ENCODE data around the gene FCHSD1.
"Not testable (repeated sequence)": the region's sequence is repeated elsewhere in the genome, so short reads cannot be mapped to it uniquely, and the experiment has no call there.

Gene FCHSD1

GRCh38 chr5:141615991-141616720 is 35.1 kb downstream of the FCHSD1 start:
- Histone ChIP-seq H3K36me3 (ENCODE audit: control insufficient read depth, insufficient read depth, low read length) (peaks cover 35% of the 10 kb centered on the region), H3K4me3 (ENCODE audit: extremely low read depth, insufficient read depth, low read length, poor library complexity, severe bottlenecking) (peak overlapping the region; percentile 3), H3K9me3 (ENCODE audit: control insufficient read depth, low read length) (no peaks in the 10 kb centered on the region), H3K27ac (ENCODE audit: low read depth, low read length, severe bottlenecking) (no peak overlapping the region), H3K4me1 (ENCODE audit: control insufficient read depth, insufficient read depth, low read length, poor library complexity, severe bottlenecking) (peaks cover 8% of the 10 kb centered on the region)
- 91 to 96% methylated on average over 4 to 6 of the region's 9 CpGs for WGBS, 2 experiments (ENCODE audit: insufficient coverage in 2 of 2)

GRCh38 chr5:141613344-141613743 is 37.9 kb downstream of the FCHSD1 start:
- Histone ChIP-seq H3K4me1 (ENCODE audit: control insufficient read depth, insufficient read depth, low read length, poor library complexity, severe bottlenecking) (peaks cover 8% of the 10 kb centered on the region), H3K27ac (ENCODE audit: low read depth, low read length, severe bottlenecking) (no peak overlapping the region), H3K36me3 (ENCODE audit: control insufficient read depth, insufficient read depth, low read length) (peaks cover 23% of the 10 kb centered on the region), H3K9me3 (ENCODE audit: control insufficient read depth, low read length) (no peaks in the 10 kb centered on the region), H3K4me3 (ENCODE audit: extremely low read depth, insufficient read depth, low read length, poor library complexity, severe bottlenecking) (no peak overlapping the region)

GRCh38 chr5:141611289-141611688 is 39.9 kb downstream of the FCHSD1 start:
- WGBS, 2 experiments (ENCODE audit: insufficient coverage in 2 of 2): 83 to 97% methylated on average over 3 of the region's 3 CpGs
- H3K4me1 ChIP-seq (ENCODE audit: control insufficient read depth, insufficient read depth, low read length, poor library complexity, severe bottlenecking): no peaks in the 10 kb centered on the region
- H3K4me3 ChIP-seq (ENCODE audit: extremely low read depth, insufficient read depth, low read length, poor library complexity, severe bottlenecking): no peak overlapping the region
- peaks cover 23% of the 10 kb centered on the region for H3K36me3 ChIP-seq (ENCODE audit: control insufficient read depth, insufficient read depth, low read length)
- H3K9me3 ChIP-seq (ENCODE audit: control insufficient read depth, low read length): no peaks in the 10 kb centered on the region
- H3K27ac ChIP-seq (ENCODE audit: low read depth, low read length, severe bottlenecking): no peak overlapping the region

GRCh38 chr5:141609921-141610320 is 41.3 kb downstream of the FCHSD1 start:
- not testable (repeated sequence) for H3K4me3 ChIP-seq (ENCODE audit: extremely low read depth, insufficient read depth, low read length, poor library complexity, severe bottlenecking)
- 93% methylated on average over 3 to 6 of the region's 7 CpGs for WGBS, 2 experiments (ENCODE audit: insufficient coverage in 2 of 2)

GRCh38 chr5:141609044-141609443 is 42.2 kb downstream of the FCHSD1 start:
- WGBS, 2 experiments (ENCODE audit: insufficient coverage in 2 of 2): 100% methylated on average over 2 of the region's 3 CpGs; no CpG with 5 or more reads in 1 of the 2 experiments

More at GRCh38 chr5:141609921-141610320, 41.3 kb downstream of the FCHSD1 start:
- not testable (repeated sequence) for H3K4me1 ChIP-seq (ENCODE audit: control insufficient read depth, insufficient read depth, low read length, poor library complexity, severe bottlenecking); H3K9me3 ChIP-seq (ENCODE audit: control insufficient read depth, low read length); H3K27ac ChIP-seq (ENCODE audit: low read depth, low read length, severe bottlenecking)
- peaks cover 16% of the 10 kb centered on the region for H3K36me3 ChIP-seq (ENCODE audit: control insufficient read depth, insufficient read depth, low read length)

GRCh38 chr5:141608557-141608956 is 42.7 kb downstream of the FCHSD1 start:
- Histone ChIP-seq H3K36me3 (ENCODE audit: control insufficient read depth, insufficient read depth, low read length) (peaks cover 16% of the 10 kb centered on the region), H3K9me3 (ENCODE audit: control insufficient read depth, low read length) (no peaks in the 10 kb centered on the region), H3K4me3 (ENCODE audit: extremely low read depth, insufficient read depth, low read length, poor library complexity, severe bottlenecking) (no peak overlapping the region), H3K27ac (ENCODE audit: low read depth, low read length, severe bottlenecking) (no peak overlapping the region), H3K4me1 (ENCODE audit: control insufficient read depth, insufficient read depth, low read length, poor library complexity, severe bottlenecking) (peaks cover 9% of the 10 kb centered on the region)
- no CpG with 5 or more reads among the region's 1 CpG for WGBS, 2 experiments (ENCODE audit: insufficient coverage in 2 of 2)

More at GRCh38 chr5:141609044-141609443, 42.2 kb downstream of the FCHSD1 start:
- H3K4me1 ChIP-seq (ENCODE audit: control insufficient read depth, insufficient read depth, low read length, poor library complexity, severe bottlenecking): peaks cover 4% of the 10 kb centered on the region
- H3K4me3 ChIP-seq (ENCODE audit: extremely low read depth, insufficient read depth, low read length, poor library complexity, severe bottlenecking): no peak overlapping the region
- H3K9me3 ChIP-seq (ENCODE audit: control insufficient read depth, low read length): no peaks in the 10 kb centered on the region
- no peak overlapping the region for H3K27ac ChIP-seq (ENCODE audit: low read depth, low read length, severe bottlenecking)
- peaks cover 16% of the 10 kb centered on the region for H3K36me3 ChIP-seq (ENCODE audit: control insufficient read depth, insufficient read depth, low read length)

- no peaks in the 10 kb centered on the region for H3K9me3 ChIP-seq (ENCODE audit: control insufficient read depth, low read length)
- H3K36me3 ChIP-seq (ENCODE audit: control insufficient read depth, insufficient read depth, low read length): peaks cover 15% of the 10 kb centered on the region
- H3K4me1 ChIP-seq (ENCODE audit: control insufficient read depth, insufficient read depth, low read length, poor library complexity, severe bottlenecking): peaks cover 9% of the 10 kb centered on the region
- WGBS, 2 experiments (ENCODE audit: insufficient coverage in 2 of 2): 83 to 100% methylated on average over 1 of the region's 2 CpGs
- no peak overlapping the region for H3K27ac ChIP-seq (ENCODE audit: low read depth, low read length, severe bottlenecking)
- H3K4me3 ChIP-seq (ENCODE audit: extremely low read depth, insufficient read depth, low read length, poor library complexity, severe bottlenecking): no peak overlapping the region
These were observed 43.2 kb downstream of the FCHSD1 start for GRCh38 chr5:141608046-141608445.

- 83 to 90% methylated on average over 5 to 6 of the region's 6 CpGs for WGBS, 2 experiments (ENCODE audit: insufficient coverage in 2 of 2)
- Histone ChIP-seq H3K4me3 (ENCODE audit: extremely low read depth, insufficient read depth, low read length, poor library complexity, severe bottlenecking) (no peak overlapping the region), H3K4me1 (ENCODE audit: control insufficient read depth, insufficient read depth, low read length, poor library complexity, severe bottlenecking) (peaks cover 9% of the 10 kb centered on the region), H3K27ac (ENCODE audit: low read depth, low read length, severe bottlenecking) (no peak overlapping the region), H3K9me3 (ENCODE audit: control insufficient read depth, low read length) (no peaks in the 10 kb centered on the region), H3K36me3 (ENCODE audit: control insufficient read depth, insufficient read depth, low read length) (no peaks in the 10 kb centered on the region)
These were observed 45.5 kb downstream of the FCHSD1 start for GRCh38 chr5:141605523-141606277.

- H3K4me1 ChIP-seq (ENCODE audit: control insufficient read depth, insufficient read depth, low read length, poor library complexity, severe bottlenecking): peaks cover 9% of the 10 kb centered on the region
- no peak overlapping the region for H3K4me3 ChIP-seq (ENCODE audit: extremely low read depth, insufficient read depth, low read length, poor library complexity, severe bottlenecking)
- H3K9me3 ChIP-seq (ENCODE audit: control insufficient read depth, low read length): no peaks in the 10 kb centered on the region
- 91 to 95% methylated on average over 3 to 6 of the region's 6 CpGs for WGBS, 2 experiments (ENCODE audit: insufficient coverage in 2 of 2)
- no peaks in the 10 kb centered on the region for H3K36me3 ChIP-seq (ENCODE audit: control insufficient read depth, insufficient read depth, low read length)
- peak overlapping the region; percentile 60 for H3K27ac ChIP-seq (ENCODE audit: low read depth, low read length, severe bottlenecking)
These were observed 47.1 kb downstream of the FCHSD1 start for GRCh38 chr5:141603923-141604717.

GRCh38 chr5:141602606-141603005 is 48.6 kb downstream of the FCHSD1 start:
- H3K9me3 ChIP-seq (ENCODE audit: control insufficient read depth, low read length): no peaks in the 10 kb centered on the region
- no CpG with 5 or more reads among the region's 1 CpG for WGBS, 2 experiments (ENCODE audit: insufficient coverage in 2 of 2)
- H3K4me1 ChIP-seq (ENCODE audit: control insufficient read depth, insufficient read depth, low read length, poor library complexity, severe bottlenecking): peaks cover 9% of the 10 kb centered on the region
- H3K4me3 ChIP-seq (ENCODE audit: extremely low read depth, insufficient read depth, low read length, poor library complexity, severe bottlenecking): no peak overlapping the region
- no peak overlapping the region for H3K27ac ChIP-seq (ENCODE audit: low read depth, low read length, severe bottlenecking)
- no peaks in the 10 kb centered on the region for H3K36me3 ChIP-seq (ENCODE audit: control insufficient read depth, insufficient read depth, low read length)

All from mesodermal cell (in vitro differentiated cells).